Activated CD4-positive, CD25-positive, alpha-beta regulatory T cell treated with anti-CD3 and anti-CD28 coated beads, Interleukin-2, amount 50 U/mL, for 16 hours (primary cell): ENCODE data around the gene TEX51.

Experiments used
- DNase-seq: peaks from one replicate; pipeline ENCODE4 v3.0.0-alpha.2; 2020; ENCODE audit warnings: low read depth, low spot score

The TEX51 gene

GRCh38 chr2:126914811-126915500 is 16.3 kb downstream of the TEX51 start:
- DNase-seq: no peak

- no peak for DNase-seq
These were observed 17.2 kb downstream of the TEX51 start for GRCh38 chr2:126915903-126916302.

- DNase-seq: no peak
These were observed 18.1 kb downstream of the TEX51 start for GRCh38 chr2:126916744-126917143.

GRCh38 chr2:126921066-126921465 is 22.4 kb downstream of the TEX51 start:
- DNase-seq: no peak

GRCh38 chr2:126930970-126931590 is 32.4 kb downstream of the TEX51 start:
- no peak for DNase-seq

- no peak for DNase-seq
These were observed 33.8 kb downstream of the TEX51 start for GRCh38 chr2:126932529-126932928.

- no peak for DNase-seq
These were observed 34.4 kb downstream of the TEX51 start for GRCh38 chr2:126932966-126933710.

- DNase-seq: no peak
These were observed 35.0 kb downstream of the TEX51 start for GRCh38 chr2:126933711-126934091.

GRCh38 chr2:126934809-126935208 is 36.1 kb downstream of the TEX51 start:
- no peak for DNase-seq

GRCh38 chr2:126935774-126936173 is 37.1 kb downstream of the TEX51 start:
- DNase-seq: no peak

- no peak for DNase-seq
These were observed 37.6 kb downstream of the TEX51 start for GRCh38 chr2:126936219-126936723.

GRCh38 chr2:126940331-126940730 is 41.6 kb downstream of the TEX51 start:
- DNase-seq: no peak

GRCh38 chr2:126942427-126943203 is 43.9 kb downstream of the TEX51 start:
- DNase-seq: no peak

GRCh38 chr2:126943612-126944348 is 45.1 kb downstream of the TEX51 start:
- DNase-seq: no peak

GRCh38 chr2:126945118-126945517 is 46.4 kb downstream of the TEX51 start:
- DNase-seq: no peak

GRCh38 chr2:126946318-126947102 is 47.8 kb downstream of the TEX51 start:
- DNase-seq: no peak

- no peak for DNase-seq
These were observed 48.4 kb downstream of the TEX51 start for GRCh38 chr2:126947103-126947429.

- DNase-seq: no peak
These were observed 51.1 kb downstream of the TEX51 start for GRCh38 chr2:126949775-126950174.

- DNase-seq: no peak
These were observed 51.8 kb downstream of the TEX51 start for GRCh38 chr2:126950504-126950903.
